RWPE2 (cell line): Measurements from ENCODE around the gene TRUB2.

ENCODE experiments used
- ATAC-seq: fragments of 200-7000 bp; cut with Tn5 transposase; 3 replicates; pipeline ENCODE4 v1.9.1; 2021; ENCODE audit warnings: low read depth
- DNase-seq: peaks from one replicate; pipeline ENCODE4 v3.0.0-alpha.2; 2020; ENCODE audit warnings: low spot score
- H3K27ac ChIP-seq: fragments of 450-650 bp; 2 replicates; pipeline ENCODE4 v1.5.1; 2017; ENCODE audit warnings: mild to moderate bottlenecking; ENCODE audit not compliant: poor library complexity, severe bottlenecking
- H3K27me3 ChIP-seq: fragments of 250-450 bp; sonication (Bioruptor Pico); 2 replicates; pipeline ENCODE4 v1.5.1; 2021; ENCODE audit warnings: mild to moderate bottlenecking, moderate library complexity; ENCODE audit not compliant: insufficient read depth, poor library complexity, severe bottlenecking
- H3K36me3 ChIP-seq: fragments of 250-450 bp; sonication (Bioruptor Pico); 2 replicates; pipeline ENCODE4 v1.5.1; 2020; ENCODE audit warnings: low read depth, mild to moderate bottlenecking, moderate library complexity
- H3K4me1 ChIP-seq: fragments of 250-450 bp; sonication (Bioruptor Pico); 2 replicates; pipeline ENCODE4 v1.5.1; 2021; ENCODE audit warnings: mild to moderate bottlenecking, moderate library complexity; ENCODE audit not compliant: insufficient read depth, poor library complexity, severe bottlenecking
- H3K4me3 ChIP-seq: fragments of 250-450 bp; sonication (Bioruptor Pico); 2 replicates; pipeline ENCODE4 v1.5.1; 2021; ENCODE audit warnings: mild to moderate bottlenecking, moderate library complexity; ENCODE audit not compliant: severe bottlenecking
- H3K9me3 ChIP-seq: fragments of 250-450 bp; sonication (Bioruptor Pico); 2 replicates; pipeline ENCODE4 v1.5.1; 2021; ENCODE audit warnings: mild to moderate bottlenecking, moderate library complexity; ENCODE audit not compliant: severe bottlenecking
- CTCF ChIP-seq: fragments of 450-650 bp; IDR thresholded peaks from one replicate; pipeline ENCODE4 v1.5.1; 2017; ENCODE audit warnings: mild to moderate bottlenecking, moderate library complexity; ENCODE audit not compliant: poor library complexity, severe bottlenecking

Gene TRUB2

GRCh38 chr9:128271112-128271511, 51.1 kb downstream of the TRUB2 start:
- peaks cover 57% of the 10 kb centered on the region for H3K36me3 ChIP-seq
- peaks cover 6% of the 10 kb centered on the region for H3K4me1 ChIP-seq
- no peak for DNase-seq
- ATAC-seq, result peak; percentile 93
- peak overlapping the region; percentile 31 for H3K27ac ChIP-seq
- peak; percentile 7 for TF ChIP-seq CTCF
- H3K9me3 ChIP-seq, result no peaks in the 10 kb centered on the region
- no peaks in the 10 kb centered on the region for H3K27me3 ChIP-seq
- H3K4me3 ChIP-seq, result no peak overlapping the region

GRCh38 chr9:128266868-128267590, 55.2 kb downstream of the TRUB2 start:
- Histone ChIP-seq H3K27me3 (no peaks in the 10 kb centered on the region), H3K4me3 (no peak overlapping the region), H3K4me1 (peaks cover 6% of the 10 kb centered on the region), H3K36me3 (peaks cover 70% of the 10 kb centered on the region), H3K27ac (no peak overlapping the region), H3K9me3 (no peaks in the 10 kb centered on the region)
- no peak for TF ChIP-seq CTCF
- DNase-seq (no peak), ATAC-seq (no peak)

GRCh38 chr9:128265348-128265847, 56.8 kb downstream of the TRUB2 start:
- peaks cover 74% of the 10 kb centered on the region for H3K36me3 ChIP-seq
- no peaks in the 10 kb centered on the region for H3K9me3 ChIP-seq
- H3K4me3 ChIP-seq, result no peak overlapping the region
- no peak for DNase-seq
- no peaks in the 10 kb centered on the region for H3K4me1 ChIP-seq
- no peak for TF ChIP-seq CTCF
- no peak overlapping the region for H3K27ac ChIP-seq
- ATAC-seq, result no peak
- H3K27me3 ChIP-seq, result no peaks in the 10 kb centered on the region

- no peak overlapping the region for H3K27ac ChIP-seq
Observed at GRCh38 chr9:128262687-128263086, 59.6 kb downstream of the TRUB2 start.

More at GRCh38 chr9:128262687-128263086, 59.6 kb downstream of the TRUB2 start:
- ATAC-seq (no peak), DNase-seq (no peak)
- Histone ChIP-seq H3K4me3 (no peak overlapping the region), H3K27me3 (no peaks in the 10 kb centered on the region), H3K4me1 (no peaks in the 10 kb centered on the region), H3K9me3 (no peaks in the 10 kb centered on the region), H3K36me3 (peaks cover 87% of the 10 kb centered on the region)
- no peak for TF ChIP-seq CTCF
